Small intestine (tissue), 7 donors: Measurements from ENCODE around the gene HTR4. TPM values are rescaled to one million over a fixed set of nuclear protein-coding genes. Genes with fewer than 3 reads are reported as not detected.

ENCODE experiments used
- DNase-seq, 2 donors: peaks; one replicate each; pipeline versions ENCODE4 v3.0.0 to v3.0.0-alpha.2; 2013
- FAIRE-seq: peaks from 2 replicates; lab custom pipeline; 2012; peaks lifted over from hg19 to GRCh38; lab: Jason Lieb, UNC
- H3K27ac ChIP-seq, 3 donors: one replicate each; pipeline ENCODE4 v1.5.1; 2013; ENCODE audit warnings: low read length in 2 of 3, mild to moderate bottlenecking in 2 of 3, control low read depth in 1 of 3, inconsistent platforms in 1 of 3, low read depth in 1 of 3, moderate library complexity in 1 of 3
- H3K27me3 ChIP-seq, 3 donors: one replicate each; pipeline ENCODE4 v1.6.1; 2013; ENCODE audit warnings: low read length in 3 of 3, inconsistent platforms in 1 of 3; ENCODE audit not compliant: control insufficient read depth in 3 of 3, insufficient read depth in 3 of 3
- H3K36me3 ChIP-seq, 3 donors: one replicate each; pipeline ENCODE4 v1.6.1; 2013; ENCODE audit warnings: low read length in 3 of 3, inconsistent platforms in 1 of 3, low read depth in 1 of 3, mild to moderate bottlenecking in 1 of 3, moderate library complexity in 1 of 3; ENCODE audit not compliant: control insufficient read depth in 3 of 3, insufficient read depth in 2 of 3
- H3K4me1 ChIP-seq, 3 donors: one replicate each; pipeline ENCODE4 v1.6.1; 2013; ENCODE audit warnings: low read length in 2 of 3, inconsistent platforms in 1 of 3, low read depth in 1 of 3, mild to moderate bottlenecking in 1 of 3, moderate library complexity in 1 of 3; ENCODE audit not compliant: control insufficient read depth in 3 of 3, insufficient read depth in 2 of 3
- H3K4me3 ChIP-seq, 3 donors: one replicate each; pipeline ENCODE4 v1.5.1; 2013; ENCODE audit warnings: low read length in 3 of 3, control low read depth in 1 of 3, inconsistent platforms in 1 of 3, low read depth in 1 of 3, mild to moderate bottlenecking in 1 of 3, moderate library complexity in 1 of 3
- H3K9me3 ChIP-seq, 2 donors: one replicate each; pipeline ENCODE4 v1.6.1; 2013; ENCODE audit warnings: low read depth in 1 of 2, low read length in 1 of 2; ENCODE audit not compliant: control insufficient read depth in 2 of 2, insufficient read depth in 1 of 2
- WGBS, 3 donors: extraction: QIAGEN DNeasy Blood & Tissue Kit; methylation state at CpG; one replicate each; pipeline ENCODE4 v1.1.7; 2013; 5-methylcytosine and 5-hydroxymethylcytosine counted together
- polyA plus RNA-seq, 4 donors: library from polyadenylated mRNA; stranded (reverse) in 3 of 4; unstranded in 1 of 4; fragments of 200-250 nt in 3 of 4; fragments of 120-200 nt in 1 of 4; gene quantifications; one replicate each; pipeline versions ENCODE4 v1.2.1 to v1.2.3, GENCODE V29; 2013
- donor health status: healthy with polysubstance abuse.
- donor health status: control.
- donor health status: control.
- donor health status: Bipolar disorder and iron deficiency.
- donor health status: healthy.

Gene HTR4
- polyA plus RNA-seq, 4 donors: 1.6 to 8.7 (median 4.2) TPM

- H3K27me3 ChIP-seq: peaks cover 0 to 15% (median 9%) of the 10 kb centered on the region in 3 donors
- H3K4me1 ChIP-seq: peaks cover 0 to 4% (median 4%) of the 10 kb centered on the region in 3 donors
- FAIRE-seq (no peak), DNase-seq (no peak)
- H3K36me3 ChIP-seq: no peaks in the 10 kb centered on the region
- WGBS, 3 donors: 70 to 75% (median 74%) methylated on average over 1 of the region's 1 CpG
- no peak overlapping the region for H3K4me3 ChIP-seq
- no peaks in the 10 kb centered on the region for H3K9me3 ChIP-seq
- no peak overlapping the region for H3K27ac ChIP-seq
Measured at GRCh38 chr5:148651528-148651927, 2.8 kb downstream of the HTR4 start.

GRCh38 chr5:148645527-148645926, 8.8 kb downstream of the HTR4 start:
- no peak for FAIRE-seq
- Histone ChIP-seq H3K27me3 (no peaks in the 10 kb centered on the region), H3K27ac (no peak overlapping the region), H3K4me1 (peaks cover 0 to 10% (median 4%) of the 10 kb centered on the region in 3 donors), H3K9me3 (no peaks in the 10 kb centered on the region), H3K4me3 (no peak overlapping the region), H3K36me3 (no peaks in the 10 kb centered on the region)
- DNase-seq: no peak

- no peak overlapping the region for H3K27ac ChIP-seq
- no peaks in the 10 kb centered on the region for H3K9me3 ChIP-seq
- no peak for FAIRE-seq
- WGBS, 3 donors: 18 to 48% (median 21%) methylated on average over 4 of the region's 4 CpGs
- no peaks in the 10 kb centered on the region for H3K36me3 ChIP-seq
- no peak overlapping the region for H3K4me3 ChIP-seq
- H3K27me3 ChIP-seq: no peaks in the 10 kb centered on the region
- H3K4me1 ChIP-seq: peaks cover 0 to 10% (median 5%) of the 10 kb centered on the region in 3 donors
- DNase-seq: peak; percentile 74 to 89
Measured at GRCh38 chr5:148641735-148642134, 12.6 kb downstream of the HTR4 start.

GRCh38 chr5:148640471-148640870, 13.9 kb downstream of the HTR4 start:
- no peak overlapping the region for H3K27ac ChIP-seq
- no peaks in the 10 kb centered on the region for H3K36me3 ChIP-seq
- no peak for DNase-seq
- no peaks in the 10 kb centered on the region for H3K27me3 ChIP-seq
- H3K9me3 ChIP-seq: no peaks in the 10 kb centered on the region
- FAIRE-seq: no peak
- no peak overlapping the region for H3K4me3 ChIP-seq
- peaks cover 0 to 10% (median 5%) of the 10 kb centered on the region in 3 donors for H3K4me1 ChIP-seq

GRCh38 chr5:148639081-148639480, 15.2 kb downstream of the HTR4 start:
- H3K36me3 ChIP-seq: no peaks in the 10 kb centered on the region
- H3K4me1 ChIP-seq: peaks cover 3 to 12% (median 5%) of the 10 kb centered on the region in 3 donors
- 74 to 100% (median 88%) methylated on average over 2 of the region's 2 CpGs for WGBS, 3 donors
- no peak overlapping the region for H3K27ac ChIP-seq
- no peak for DNase-seq
- H3K9me3 ChIP-seq: no peaks in the 10 kb centered on the region
- H3K4me3 ChIP-seq: no peak overlapping the region
- FAIRE-seq: no peak
- H3K27me3 ChIP-seq: no peaks in the 10 kb centered on the region

- WGBS, 3 donors: 12 to 41% (median 39%) methylated on average over 3 of the region's 3 CpGs
- no peak for FAIRE-seq
Measured at GRCh38 chr5:148636353-148636752, 18.0 kb downstream of the HTR4 start.

GRCh38 chr5:148635321-148636083, 18.8 kb downstream of the HTR4 start:
- Histone ChIP-seq H3K4me1 (peaks cover 5 to 13% (median 8%) of the 10 kb centered on the region in 3 donors), H3K9me3 (no peaks in the 10 kb centered on the region), H3K4me3 (no peak overlapping the region), H3K36me3 (no peaks in the 10 kb centered on the region), H3K27ac (no peak overlapping the region), H3K27me3 (no peaks in the 10 kb centered on the region)
- FAIRE-seq: no peak
- WGBS, 3 donors: 68 to 83% (median 79%) methylated on average over 1 of the region's 1 CpG
- DNase-seq: peak; percentile 48 to 57

More at GRCh38 chr5:148636353-148636752, 18.0 kb downstream of the HTR4 start:
- Histone ChIP-seq H3K36me3 (no peaks in the 10 kb centered on the region), H3K4me3 (no peak overlapping the region), H3K9me3 (no peaks in the 10 kb centered on the region), H3K27ac (peak overlapping the region in 1 of 3 donors; percentile 11), H3K4me1 (peaks cover 8 to 16% (median 9%) of the 10 kb centered on the region in 3 donors), H3K27me3 (no peaks in the 10 kb centered on the region)
- no peak for DNase-seq

GRCh38 chr5:148633067-148633377, 21.3 kb downstream of the HTR4 start:
- Histone ChIP-seq H3K27me3 (no peaks in the 10 kb centered on the region), H3K9me3 (no peaks in the 10 kb centered on the region), H3K4me1 (peaks cover 3 to 13% (median 8%) of the 10 kb centered on the region in 3 donors), H3K36me3 (no peaks in the 10 kb centered on the region), H3K27ac (no peak overlapping the region), H3K4me3 (no peak overlapping the region)
- 85 to 100% (median 95%) methylated on average over 1 of the region's 1 CpG for WGBS, 3 donors
- DNase-seq: no peak
- FAIRE-seq: no peak
